Measurements from ENCODE around the gene ARID1A. TPM values are rescaled to one million over a fixed set of nuclear protein-coding genes. Genes with fewer than 3 reads are reported as not detected.
"Not testable (repeated sequence)": the region's sequence is repeated elsewhere in the genome, so short reads cannot be mapped to it uniquely, and the experiment has no call there.

The ARID1A gene
- total RNA-seq, result 100 to 1,000 TPM; 122 to 148 (median 126) TPM
- 106 TPM for total RNA-seq (2013)
- 65.0 to 186 (median 111) reads per million in 29 experiments for total RNA-seq

DNA sequence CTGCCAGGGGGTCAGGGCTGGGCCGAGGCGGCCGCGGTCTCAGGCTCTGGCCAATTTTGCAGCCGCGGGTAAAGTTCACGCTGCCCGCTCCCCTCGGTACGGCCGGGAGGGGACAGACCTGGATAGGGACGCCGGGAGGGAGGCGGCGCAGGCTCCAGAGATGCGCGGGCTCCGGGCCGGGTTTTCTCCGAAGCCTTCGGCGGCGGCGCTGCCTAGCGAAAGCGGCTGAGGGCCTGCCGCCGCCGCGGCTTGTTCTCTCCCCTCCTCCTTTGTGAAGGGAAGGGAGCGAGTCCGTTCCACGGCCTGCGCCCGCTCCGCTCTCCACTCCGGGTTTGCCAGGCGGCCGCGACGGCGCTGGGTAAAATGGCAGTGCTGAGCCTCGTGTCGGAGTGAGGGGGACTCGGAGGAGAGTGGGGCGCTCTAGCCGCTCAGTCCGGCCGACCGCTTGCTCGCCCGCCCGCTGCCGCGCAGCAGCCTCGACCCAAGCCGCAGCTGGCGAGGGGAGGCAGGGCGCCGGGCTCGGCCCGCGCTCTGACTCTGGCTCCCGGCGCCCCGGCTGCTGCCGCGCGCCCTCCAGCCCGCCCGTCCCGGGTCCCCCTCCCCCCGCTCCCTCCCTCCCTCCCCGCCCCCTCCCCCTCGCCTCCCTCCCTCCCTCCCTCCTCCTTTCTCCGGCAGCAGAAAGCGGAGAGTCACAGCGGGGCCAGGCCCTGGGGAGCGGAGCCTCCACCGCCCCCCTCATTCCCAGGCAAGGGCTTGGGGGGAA lies at the start of gene ARID1A:
Gene ARID1A (plus strand): TSS at position 660 of the 763 bp plus-strand sequence. CDS start 389 bp downstream, outside the sequence.
- DNase-seq (peak; percentile 91 to 98 (median 95)), ATAC-seq (replicated peaks in 1 of 4) (peak; percentile 62 to 72 (median 64))
- no peaks in the 10 kb centered on the region for H3K27me3 ChIP-seq (replicated peaks in 1 of 2; ENCODE audit: control insufficient read depth in 2 of 2, extremely low read depth in 1 of 2, insufficient read depth in 2 of 2, low read length in 1 of 2)
- H3K27ac ChIP-seq (ENCODE audit: low read length), result peak within 1 kb of the TSS; percentile 79
- H3K4me1 ChIP-seq (ENCODE audit: control insufficient read depth in 1 of 2, extremely low read depth in 1 of 2, insufficient read depth in 2 of 2, low read length in 2 of 2), result peaks cover 38 to 40% of the 10 kb centered on the region in 2 experiments
- Mint-ChIP-seq H3K9me3 (no peaks in the 10 kb centered on the region), H3K27me3 (no peaks in the 10 kb centered on the region), H3K4me1 (peaks cover 30 to 38% (median 34%) of the 10 kb centered on the region in 3 donors), H3K36me3 (no peaks in the 10 kb centered on the region), H3K27ac (peak within 1 kb of the TSS; percentile 93 to 97), H3K4me3 (peak within 1 kb of the TSS in 2 of 3 donors; percentile 92 to 94)
- no peaks in the 10 kb centered on the region for H3K9me3 ChIP-seq
- peak within 1 kb of the TSS; percentile 86 to 96 for H3K4me3 ChIP-seq (ENCODE audit: control insufficient read depth in 1 of 2, extremely low read depth in 1 of 2, low read length in 1 of 2)
- no peaks in the 10 kb centered on the region for H3K36me3 ChIP-seq (ENCODE audit: control insufficient read depth in 2 of 2, extremely low read depth in 1 of 2, insufficient read depth in 1 of 2, low read length in 1 of 2)
- POLR2A ChIA-PET, result no interaction called here
- CTCF ChIA-PET, result no interaction called here
- WGBS (ENCODE audit: insufficient coverage), result 0% methylated on average over 53 of the region's 80 CpGs

DNA sequence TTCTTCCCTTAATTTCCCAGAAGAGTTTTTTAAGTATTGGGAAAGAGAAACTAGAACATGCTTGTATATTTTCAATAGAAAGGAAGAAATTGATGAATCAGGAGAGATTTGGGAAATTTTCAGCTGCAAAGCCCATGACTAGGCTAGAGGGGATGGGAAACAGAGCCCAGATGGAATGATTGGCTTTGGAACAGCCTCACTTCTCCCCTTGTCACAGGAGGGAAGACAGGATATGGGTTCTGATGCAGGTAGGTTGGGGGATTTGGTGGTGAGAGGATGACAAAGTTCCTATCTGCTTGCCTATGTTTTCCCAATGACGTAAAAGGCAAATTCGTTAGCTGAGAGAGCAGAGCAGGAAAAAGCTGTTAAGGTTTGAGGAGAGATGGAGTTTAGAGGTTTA lies 31.0 kb upstream of the ARID1A start:
- Mint-ChIP-seq H3K27ac (no peak overlapping the region), H3K4me3 (no peak overlapping the region), H3K27me3 (no peaks in the 10 kb centered on the region), H3K36me3 (no peaks in the 10 kb centered on the region), H3K4me1 (no peaks in the 10 kb centered on the region), H3K9me3 (no peaks in the 10 kb centered on the region)
- no peaks in the 10 kb centered on the region for H3K9me3 ChIP-seq
- ATAC-seq (replicated peaks in 1 of 4) (no peak), DNase-seq (no peak)
- POLR2A ChIA-PET, result interaction anchor here in 1 of 2 donors (0.7 kb wide), 1 partner anchor 27 kb away, joined by 4 read pairs; no protein-coding TSS in a partner anchor
- peaks cover 0 to 1% of the 10 kb centered on the region in 2 experiments for H3K27me3 ChIP-seq (replicated peaks in 1 of 2; ENCODE audit: control insufficient read depth in 2 of 2, extremely low read depth in 1 of 2, insufficient read depth in 2 of 2, low read length in 1 of 2)
- no peak overlapping the region for H3K4me3 ChIP-seq (ENCODE audit: control insufficient read depth in 1 of 2, extremely low read depth in 1 of 2, low read length in 1 of 2)
- no CpG with 5 or more reads among the region's 2 CpGs for WGBS (ENCODE audit: insufficient coverage)
- no peaks in the 10 kb centered on the region for H3K36me3 ChIP-seq (ENCODE audit: control insufficient read depth in 2 of 2, extremely low read depth in 1 of 2, insufficient read depth in 1 of 2, low read length in 1 of 2)
- CTCF ChIA-PET, result no interaction called here
- H3K27ac ChIP-seq (ENCODE audit: low read length), result no peak overlapping the region
- H3K4me1 ChIP-seq (ENCODE audit: control insufficient read depth in 1 of 2, extremely low read depth in 1 of 2, insufficient read depth in 2 of 2, low read length in 2 of 2), result no peaks in the 10 kb centered on the region

DNA sequence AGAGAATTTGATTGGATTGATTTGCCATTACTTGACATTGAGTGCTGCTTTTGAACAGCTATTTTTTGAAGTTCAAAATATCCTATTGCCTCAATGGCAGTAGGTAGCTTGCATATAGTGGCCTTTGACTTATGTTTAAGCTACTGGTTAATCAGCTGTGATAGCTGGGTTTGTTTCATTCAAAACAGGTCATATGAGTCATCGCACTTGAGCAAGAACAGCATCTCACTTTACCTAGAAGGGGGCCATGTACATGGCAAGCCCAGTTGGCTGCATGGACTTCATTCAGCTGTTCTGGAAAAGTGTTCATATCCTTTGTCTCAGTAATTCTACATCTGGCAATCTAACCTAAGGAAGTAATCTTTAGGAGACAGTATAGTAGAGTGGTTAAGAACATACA lies 29.0 kb upstream of the ARID1A start:
- no peak overlapping the region for H3K27ac Mint-ChIP-seq
- no peaks in the 10 kb centered on the region for H3K36me3 ChIP-seq (ENCODE audit: control insufficient read depth in 2 of 2, extremely low read depth in 1 of 2, insufficient read depth in 1 of 2, low read length in 1 of 2)
- ChIA-PET CTCF (interaction anchor here in 1 of 2 donors (1.3 to 1.8 kb wide), 2 partner anchors 10 to 122 kb away, joined by 3 to 4 read pairs; no protein-coding TSS in a partner anchor), POLR2A (interaction anchor here in 1 of 2 donors (0.6 kb wide), 1 partner anchor 182 kb away, joined by 4 read pairs; no protein-coding TSS in a partner anchor)
- no peaks in the 10 kb centered on the region for H3K4me1 Mint-ChIP-seq
- WGBS (ENCODE audit: insufficient coverage), result no CpG with 5 or more reads among the region's 1 CpG
- H3K36me3 Mint-ChIP-seq, result no peaks in the 10 kb centered on the region
- no peak overlapping the region for H3K4me3 Mint-ChIP-seq
- no peaks in the 10 kb centered on the region for H3K9me3 Mint-ChIP-seq
- H3K4me1 ChIP-seq (ENCODE audit: control insufficient read depth in 1 of 2, extremely low read depth in 1 of 2, insufficient read depth in 2 of 2, low read length in 2 of 2), result no peaks in the 10 kb centered on the region
- H3K4me3 ChIP-seq (ENCODE audit: control insufficient read depth in 1 of 2, extremely low read depth in 1 of 2, low read length in 1 of 2), result no peak overlapping the region
- no peak for ATAC-seq (replicated peaks in 1 of 4)
- no peak overlapping the region for H3K27ac ChIP-seq (ENCODE audit: low read length)
- H3K9me3 ChIP-seq, result no peaks in the 10 kb centered on the region
- H3K27me3 Mint-ChIP-seq, result no peaks in the 10 kb centered on the region
- DNase-seq, result no peak
- H3K27me3 ChIP-seq (replicated peaks in 1 of 2; ENCODE audit: control insufficient read depth in 2 of 2, extremely low read depth in 1 of 2, insufficient read depth in 2 of 2, low read length in 1 of 2), result no peaks in the 10 kb centered on the region

DNA sequence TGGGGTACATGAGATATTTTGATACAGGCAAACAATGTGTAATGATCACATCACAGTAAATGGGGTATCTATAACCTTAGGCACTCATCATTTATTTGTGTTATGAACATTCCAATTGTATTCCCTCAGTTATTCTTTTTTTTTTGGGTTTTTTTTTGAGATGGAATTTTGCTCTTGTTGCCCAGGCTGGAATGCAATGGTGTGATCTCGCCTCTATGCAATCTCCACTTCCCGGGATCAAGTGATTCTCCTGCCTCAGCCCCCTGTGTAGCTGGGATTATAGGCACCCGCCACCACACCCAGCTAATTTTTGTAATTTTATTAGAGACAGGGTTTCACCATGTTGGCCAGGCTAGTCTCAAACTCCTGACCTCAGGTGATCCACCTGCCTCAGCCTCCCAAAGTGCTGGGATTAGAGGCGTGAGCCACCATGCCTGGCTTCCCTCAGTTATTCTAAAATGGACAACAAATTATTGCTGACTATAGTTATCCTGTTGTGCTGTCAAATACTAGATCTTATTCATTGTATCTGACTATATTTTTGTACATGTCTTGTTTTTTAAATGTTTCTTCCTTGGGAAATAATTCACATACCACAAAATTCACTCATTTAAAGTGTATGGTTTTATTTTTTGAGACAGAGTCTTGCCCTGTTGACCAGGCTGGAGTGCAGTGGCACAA lies 27.6 kb upstream of the ARID1A start:
- H3K36me3 Mint-ChIP-seq; POLR2A ChIA-PET; ATAC-seq (replicated peaks in 1 of 4); H3K9me3 ChIP-seq; CTCF ChIA-PET; H3K4me1 Mint-ChIP-seq; H3K9me3 Mint-ChIP-seq; H3K36me3 ChIP-seq (ENCODE audit: control insufficient read depth in 2 of 2, extremely low read depth in 1 of 2, insufficient read depth in 1 of 2, low read length in 1 of 2); H3K27me3 ChIP-seq (replicated peaks in 1 of 2; ENCODE audit: control insufficient read depth in 2 of 2, extremely low read depth in 1 of 2, insufficient read depth in 2 of 2, low read length in 1 of 2); H3K27ac ChIP-seq (ENCODE audit: low read length); H3K27ac Mint-ChIP-seq; H3K27me3 Mint-ChIP-seq; H3K4me3 Mint-ChIP-seq; H3K4me1 ChIP-seq (ENCODE audit: control insufficient read depth in 1 of 2, extremely low read depth in 1 of 2, insufficient read depth in 2 of 2, low read length in 2 of 2); H3K4me3 ChIP-seq (ENCODE audit: control insufficient read depth in 1 of 2, extremely low read depth in 1 of 2, low read length in 1 of 2); DNase-seq: not testable (repeated sequence)
- WGBS (ENCODE audit: insufficient coverage), result no CpG with 5 or more reads among the region's 4 CpGs

DNA sequence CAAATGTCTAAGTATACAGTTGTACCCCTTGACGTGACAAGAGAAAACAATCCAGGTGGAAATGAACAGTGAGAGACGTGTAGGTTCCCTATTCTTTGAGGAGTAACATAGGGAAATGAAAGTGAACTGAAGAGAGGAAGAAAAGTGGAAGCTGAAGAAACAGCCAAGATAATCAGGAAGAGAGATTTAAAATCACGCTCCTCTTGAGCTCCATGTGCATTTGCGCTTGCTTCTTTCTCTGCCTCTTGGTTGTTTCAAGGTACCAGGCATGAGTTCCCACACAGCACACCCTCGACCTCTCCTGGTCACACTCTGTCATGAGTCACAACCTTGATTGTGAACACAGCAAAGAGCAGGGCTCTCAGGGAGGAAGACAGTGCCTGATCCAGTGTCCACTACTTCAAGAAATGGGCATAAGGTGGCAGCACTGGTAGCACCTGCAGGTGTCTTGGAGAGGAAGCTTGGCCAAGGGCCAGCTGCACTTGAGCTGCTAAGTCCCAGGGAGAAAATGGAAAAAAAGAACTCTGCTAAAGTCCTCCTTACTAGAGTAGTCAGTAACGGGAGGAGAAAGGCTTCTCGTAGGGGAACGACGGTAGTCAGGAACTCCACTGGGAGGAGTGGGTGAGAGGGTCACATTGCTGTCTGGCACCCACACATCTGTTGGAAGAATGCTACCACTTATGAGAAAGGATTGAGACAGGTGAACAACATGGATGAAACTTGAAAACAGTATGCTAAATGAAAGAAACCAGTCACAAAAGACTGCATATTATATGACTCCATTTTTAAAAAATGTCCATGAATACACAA lies 18.3 kb upstream of the ARID1A start:
- Mint-ChIP-seq H3K4me3 (peak overlapping the region; percentile 37 to 58 (median 58)), H3K9me3 (no peaks in the 10 kb centered on the region), H3K4me1 (peaks cover 18 to 20% (median 19%) of the 10 kb centered on the region in 3 donors), H3K36me3 (no peaks in the 10 kb centered on the region), H3K27me3 (no peaks in the 10 kb centered on the region), H3K27ac (peak overlapping the region; percentile 80 to 81)
- ChIA-PET POLR2A (interaction anchor here in 1 of 2 donors (0.6 kb wide), 1 partner anchor 171 kb away, joined by 3 read pairs; no protein-coding TSS in a partner anchor), CTCF (interaction anchor here (0.6 to 1.9 kb wide), 17 partner anchors 9 to 143 kb away, joined by 3 to 19 read pairs (median 4); no protein-coding TSS in a partner anchor)
- Histone ChIP-seq H3K36me3 (ENCODE audit: control insufficient read depth in 2 of 2, extremely low read depth in 1 of 2, insufficient read depth in 1 of 2, low read length in 1 of 2) (no peaks in the 10 kb centered on the region), H3K4me1 (ENCODE audit: control insufficient read depth in 1 of 2, extremely low read depth in 1 of 2, insufficient read depth in 2 of 2, low read length in 2 of 2) (peaks cover 7 to 8% of the 10 kb centered on the region in 2 experiments), H3K27me3 (replicated peaks in 1 of 2; ENCODE audit: control insufficient read depth in 2 of 2, extremely low read depth in 1 of 2, insufficient read depth in 2 of 2, low read length in 1 of 2) (no peaks in the 10 kb centered on the region), H3K9me3 (no peaks in the 10 kb centered on the region), H3K27ac (ENCODE audit: low read length) (peak overlapping the region; percentile 38), H3K4me3 (ENCODE audit: control insufficient read depth in 1 of 2, extremely low read depth in 1 of 2, low read length in 1 of 2) (no peak overlapping the region)
- 7% methylated on average over 2 of the region's 9 CpGs for WGBS (ENCODE audit: insufficient coverage)
- DNase-seq (peak; percentile 17 to 79 (median 43)), ATAC-seq (replicated peaks in 1 of 4) (peak; percentile 88 to 99 (median 94))
